Measurements from ENCODE around the gene MOB1B. TPM values are rescaled to one million over a fixed set of nuclear protein-coding genes. Genes with fewer than 3 reads are reported as not detected.

The MOB1B gene
- total and polyA plus RNA-seq, 10 of the 15 experiments (the other 5 are each of a cell fraction or from before 2014, with no cell fraction given) = 1.9 to 11.4 (median 6.1) TPM

GRCh38 chr4:70935038-70935695 lies 33.0 kb downstream of the MOB1B start:
- BruUV-seq (replicated peaks) = no TSS peak
- 90% methylated on average over 7 of the region's 7 CpGs for WGBS (ENCODE audit: insufficient coverage, insufficient replicate concordance, low lambda C conversion rate, missing lambda C conversion rate)
- ChIA-PET CTCF (interaction anchor here (0.9 to 1.5 kb wide), 2 partner anchors 89 to 107 kb away, joined by 4 read pairs; no protein-coding TSS in a partner anchor), POLR2A (interaction anchor here (0.8 kb wide), 1 partner anchor 9 kb away, joined by 3 read pairs; no protein-coding TSS in a partner anchor), RAD21 (ENCODE audit: unreplicated experiment) (no interaction called here), SMC1A (ENCODE audit: uncharacterized antibody, unreplicated experiment) (interaction anchor here (0.6 to 1.9 kb wide), 5 partner anchors 10 to 75 kb away, joined by 3 to 8 read pairs (median 3); no protein-coding TSS in a partner anchor)
- Histone ChIP-seq H3K9ac (ENCODE audit: control insufficient read depth, insufficient read depth, low read length) (no peak overlapping the region), H3K79me2 (ENCODE audit: control insufficient read depth, insufficient read depth, low read length) (no peaks in the 10 kb centered on the region), H3K27me3 (replicated peaks in 1 of 2; ENCODE audit: control insufficient read depth in 2 of 2, insufficient read depth in 2 of 2, low read length in 1 of 2) (no peaks in the 10 kb centered on the region), H3K4me2 (ENCODE audit: control insufficient read depth, insufficient read depth) (no peak overlapping the region), H3K36me3 (ENCODE audit: control insufficient read depth in 2 of 2, insufficient read depth in 2 of 2, low read length in 1 of 2) (no peaks in the 10 kb centered on the region), H2AFZ (ENCODE audit: control insufficient read depth, low read depth, low read length) (no peak overlapping the region), H4K20me1 (ENCODE audit: control insufficient read depth, insufficient read depth) (no peaks in the 10 kb centered on the region), H3K4me3 (no peak overlapping the region), H3K9me3 (replicated peaks; ENCODE audit: control insufficient read depth, insufficient read depth, low read length) (peaks cover 3% of the 10 kb centered on the region; the same call in 2 of the 3 replicates), H3K4me1 (ENCODE audit: control insufficient read depth, insufficient read depth, low read length) (peaks cover 10% of the 10 kb centered on the region; the same call in 1 of the 2 replicates), H3K27ac (ENCODE audit: control insufficient read depth, insufficient read depth) (no peak overlapping the region)
- intact Hi-C loops (cut with micrococcal nuclease; ENCODE audit: unreplicated experiment) (no loop called here), in situ Hi-C loops (cut with MboI) (no loop called here)
- DNase-seq (ENCODE audit: low read depth, low spot score) (no peak), ATAC-seq (no peak), FAIRE-seq (no peak)
- TF ChIP-seq FOS (IDR thresholded peaks at IDR 0.05; ENCODE audit: borderline replicate concordance, extremely low read depth, insufficient read length) = no peak
- no peak for TF ChIP-seq MEF2B (IDR thresholded peaks at IDR 0.05; ENCODE audit: partially characterized antibody, poor library complexity, severe bottlenecking)
- TF ChIP-seq MTA2 (IDR thresholded peaks at IDR 0.05; ENCODE audit: low read depth) = no peak
- no peak for TF ChIP-seq MLLT1 (IDR thresholded peaks at IDR 0.05)
- TF ChIP-seq HDGF (IDR thresholded peaks at IDR 0.05) = no peak
- TF ChIP-seq WRNIP1 (IDR thresholded peaks at IDR 0.05; ENCODE audit: borderline replicate concordance, low read depth, low read length) = no peak
- no peak for TF ChIP-seq TCF7 (IDR thresholded peaks at IDR 0.05; ENCODE audit: borderline replicate concordance)
- TF ChIP-seq RFX5 (IDR thresholded peaks at IDR 0.05; ENCODE audit: low read depth, low read length) = no peak
- TF ChIP-seq SP1 (IDR thresholded peaks at IDR 0.05; ENCODE audit: low read depth, low read length) = no peak
- no peak for TF ChIP-seq ASH2L (IDR thresholded peaks at IDR 0.05; ENCODE audit: borderline replicate concordance, low read depth)
- no peak for TF ChIP-seq ELK1 (IDR thresholded peaks at IDR 0.05; ENCODE audit: low read depth, low read length)
- TF ChIP-seq NFIC (IDR thresholded peaks at IDR 0.05; ENCODE audit: low read depth, low read length) = no peak
- no peak for TF ChIP-seq TAF1 (IDR thresholded peaks at IDR 0.05; ENCODE audit: borderline replicate concordance, low read depth, low read length)
- TF ChIP-seq STAT1 (conservative IDR thresholded peaks at IDR 0.05) = no peak
- no peak for TF ChIP-seq CTCF (IDR thresholded peaks at IDR 0.05 in 2 of 3, conservative IDR thresholded peaks at IDR 0.05 in 1 of 3; ENCODE audit: control insufficient read depth in 2 of 3, extremely low read depth in 1 of 3, insufficient read depth in 1 of 3, low read depth in 3 of 3, low read length in 3 of 3)
- TF ChIP-seq IRF3 (IDR thresholded peaks at IDR 0.05) = no peak
